ENCODE results near the gene MR1.

- peak; percentile 47; the same call in 1 of the 2 replicates for TF ChIP-seq POLR2AphosphoS5 (IDR thresholded peaks at IDR 0.05; ENCODE audit: low read depth, low read length)
- TF ChIP-seq ZBTB10 (CRISPR knock-in tag; IDR thresholded peaks at IDR 0.05; ENCODE audit: borderline replicate concordance), result no peak
- TF ChIP-seq IRF2 (CRISPR knock-in tag; IDR thresholded peaks at IDR 0.05), result no peak
- TF ChIP-seq, protein P1, sequence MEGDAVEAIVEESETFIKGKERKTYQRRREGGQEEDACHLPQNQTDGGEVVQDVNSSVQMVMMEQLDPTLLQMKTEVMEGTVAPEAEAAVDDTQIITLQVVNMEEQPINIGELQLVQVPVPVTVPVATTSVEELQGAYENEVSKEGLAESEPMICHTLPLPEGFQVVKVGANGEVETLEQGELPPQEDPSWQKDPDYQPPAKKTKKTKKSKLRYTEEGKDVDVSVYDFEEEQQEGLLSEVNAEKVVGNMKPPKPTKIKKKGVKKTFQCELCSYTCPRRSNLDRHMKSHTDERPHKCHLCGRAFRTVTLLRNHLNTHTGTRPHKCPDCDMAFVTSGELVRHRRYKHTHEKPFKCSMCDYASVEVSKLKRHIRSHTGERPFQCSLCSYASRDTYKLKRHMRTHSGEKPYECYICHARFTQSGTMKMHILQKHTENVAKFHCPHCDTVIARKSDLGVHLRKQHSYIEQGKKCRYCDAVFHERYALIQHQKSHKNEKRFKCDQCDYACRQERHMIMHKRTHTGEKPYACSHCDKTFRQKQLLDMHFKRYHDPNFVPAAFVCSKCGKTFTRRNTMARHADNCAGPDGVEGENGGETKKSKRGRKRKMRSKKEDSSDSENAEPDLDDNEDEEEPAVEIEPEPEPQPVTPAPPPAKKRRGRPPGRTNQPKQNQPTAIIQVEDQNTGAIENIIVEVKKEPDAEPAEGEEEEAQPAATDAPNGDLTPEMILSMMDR (CRISPR knock-in tag; IDR thresholded peaks at IDR 0.05), result no peak
- TF ChIP-seq SAFB2 (CRISPR knock-in tag; IDR thresholded peaks at IDR 0.05; ENCODE audit: borderline replicate concordance, low read depth), result no peak
- TF ChIP-seq, protein P2, sequence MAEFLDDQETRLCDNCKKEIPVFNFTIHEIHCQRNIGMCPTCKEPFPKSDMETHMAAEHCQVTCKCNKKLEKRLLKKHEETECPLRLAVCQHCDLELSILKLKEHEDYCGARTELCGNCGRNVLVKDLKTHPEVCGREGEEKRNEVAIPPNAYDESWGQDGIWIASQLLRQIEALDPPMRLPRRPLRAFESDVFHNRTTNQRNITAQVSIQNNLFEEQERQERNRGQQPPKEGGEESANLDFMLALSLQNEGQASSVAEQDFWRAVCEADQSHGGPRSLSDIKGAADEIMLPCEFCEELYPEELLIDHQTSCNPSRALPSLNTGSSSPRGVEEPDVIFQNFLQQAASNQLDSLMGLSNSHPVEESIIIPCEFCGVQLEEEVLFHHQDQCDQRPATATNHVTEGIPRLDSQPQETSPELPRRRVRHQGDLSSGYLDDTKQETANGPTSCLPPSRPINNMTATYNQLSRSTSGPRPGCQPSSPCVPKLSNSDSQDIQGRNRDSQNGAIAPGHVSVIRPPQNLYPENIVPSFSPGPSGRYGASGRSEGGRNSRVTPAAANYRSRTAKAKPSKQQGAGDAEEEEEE (CRISPR knock-in tag; IDR thresholded peaks at IDR 0.05; ENCODE audit: borderline replicate concordance), result no peak
- no peak for TF ChIP-seq CEBPB (IDR thresholded peaks at IDR 0.05; ENCODE audit: borderline replicate concordance, low read depth, low read length)
- no peak for TF ChIP-seq HNF4G (IDR thresholded peaks at IDR 0.05; ENCODE audit: borderline replicate concordance, low read depth, low read length)
- no peak for TF ChIP-seq HNF4G (CRISPR knock-in tag; IDR thresholded peaks at IDR 0.05; ENCODE audit: borderline replicate concordance, low read depth)
- no peak for TF ChIP-seq KAT7 (CRISPR knock-in tag; IDR thresholded peaks at IDR 0.05; ENCODE audit: borderline replicate concordance)
- TF ChIP-seq TEAD3 (CRISPR knock-in tag; optimal IDR thresholded peaks at IDR 0.05; ENCODE audit: borderline replicate concordance), result no peak
- no peak for TF ChIP-seq POLR2A (IDR thresholded peaks at IDR 0.05; ENCODE audit: insufficient read depth in 1 of 2, low read depth in 2 of 2, low read length in 2 of 2)
- no peak for TF ChIP-seq FOXA3 (CRISPR knock-in tag; IDR thresholded peaks at IDR 0.05)
- no peak for TF ChIP-seq MAX (IDR thresholded peaks at IDR 0.05)
These were observed at the start of gene MR1 for GRCh38 chr1:181033799-181034451.
